Activated CD4-positive, alpha-beta T cell treated with anti-CD3 and anti-CD28 coated beads for 48 hours (primary cell): ENCODE measurements around the gene FERMT1.
"Not testable (repeated sequence)": the region's sequence is repeated elsewhere in the genome, so short reads cannot be mapped to it uniquely, and the experiment has no call there.

Source experiments
- DNase-seq: peaks from one replicate; pipeline ENCODE4 v3.0.0-alpha.2; 2020

The FERMT1 gene

GRCh38 chr20:6114696-6115095 lies 8.1 kb downstream of the FERMT1 start:
- no peak for DNase-seq

GRCh38 chr20:6113951-6114350 lies 8.9 kb downstream of the FERMT1 start:
- DNase-seq, result no peak

GRCh38 chr20:6112965-6113364 lies 9.9 kb downstream of the FERMT1 start:
- DNase-seq, result not testable (repeated sequence)

GRCh38 chr20:6108330-6108729 lies 14.5 kb downstream of the FERMT1 start:
- no peak for DNase-seq

GRCh38 chr20:6104493-6105188 lies 18.2 kb downstream of the FERMT1 start:
- DNase-seq, result no peak

GRCh38 chr20:6103301-6103700 lies 19.5 kb downstream of the FERMT1 start:
- no peak for DNase-seq

- DNase-seq, result no peak
These were observed 21.5 kb downstream of the FERMT1 start for GRCh38 chr20:6101346-6101745.

- no peak for DNase-seq
These were observed 22.6 kb downstream of the FERMT1 start for GRCh38 chr20:6100246-6100645.

- DNase-seq, result no peak
These were observed 23.0 kb downstream of the FERMT1 start for GRCh38 chr20:6099819-6100218.

GRCh38 chr20:6095409-6095808 lies 27.4 kb downstream of the FERMT1 start:
- no peak for DNase-seq

- no peak for DNase-seq
These were observed 28.3 kb downstream of the FERMT1 start for GRCh38 chr20:6094565-6094964.

GRCh38 chr20:6094063-6094462 lies 28.8 kb downstream of the FERMT1 start:
- DNase-seq, result no peak

- no peak for DNase-seq
These were observed 31.2 kb downstream of the FERMT1 start for GRCh38 chr20:6091661-6092060.

GRCh38 chr20:6086868-6087267 lies 36.0 kb downstream of the FERMT1 start:
- no peak for DNase-seq

- DNase-seq, result no peak
These were observed 38.9 kb downstream of the FERMT1 start for GRCh38 chr20:6083926-6084325.

- no peak for DNase-seq
These were observed 41.6 kb downstream of the FERMT1 start for GRCh38 chr20:6081236-6081635.

GRCh38 chr20:6079016-6079415 lies 43.8 kb downstream of the FERMT1 start:
- DNase-seq, result no peak

- no peak for DNase-seq
These were observed 47.2 kb downstream of the FERMT1 start for GRCh38 chr20:6075428-6076219.

- DNase-seq, result no peak
These were observed 48.0 kb downstream of the FERMT1 start for GRCh38 chr20:6074784-6075183.

GRCh38 chr20:6074145-6074561 lies 48.7 kb downstream of the FERMT1 start:
- DNase-seq, result no peak

GRCh38 chr20:6070829-6071695 lies 51.8 kb downstream of the FERMT1 start:
- DNase-seq, result no peak

GRCh38 chr20:6069669-6070068 lies 53.2 kb downstream of the FERMT1 start:
- DNase-seq, result no peak

- DNase-seq, result no peak
These were observed 55.0 kb downstream of the FERMT1 start for GRCh38 chr20:6067763-6068318.
